Panc1 (cell line): ENCODE results near the gene BEGAIN.

Experiments used
- POLR2AphosphoS5 ChIP-seq: IDR thresholded peaks from 2 replicates; pipeline ENCODE4 v1.6.1; 2012; ENCODE audit warnings: mild to moderate bottlenecking, low read depth, low read length, moderate library complexity
- TF ChIP-seq, protein P1 (sequence below): fragments of 450-650 bp; IDR thresholded peaks from 2 replicates; pipeline ENCODE4 v1.5.1; 2017; ENCODE audit warnings: mild to moderate bottlenecking

- TF ChIP-seq, protein P1, sequence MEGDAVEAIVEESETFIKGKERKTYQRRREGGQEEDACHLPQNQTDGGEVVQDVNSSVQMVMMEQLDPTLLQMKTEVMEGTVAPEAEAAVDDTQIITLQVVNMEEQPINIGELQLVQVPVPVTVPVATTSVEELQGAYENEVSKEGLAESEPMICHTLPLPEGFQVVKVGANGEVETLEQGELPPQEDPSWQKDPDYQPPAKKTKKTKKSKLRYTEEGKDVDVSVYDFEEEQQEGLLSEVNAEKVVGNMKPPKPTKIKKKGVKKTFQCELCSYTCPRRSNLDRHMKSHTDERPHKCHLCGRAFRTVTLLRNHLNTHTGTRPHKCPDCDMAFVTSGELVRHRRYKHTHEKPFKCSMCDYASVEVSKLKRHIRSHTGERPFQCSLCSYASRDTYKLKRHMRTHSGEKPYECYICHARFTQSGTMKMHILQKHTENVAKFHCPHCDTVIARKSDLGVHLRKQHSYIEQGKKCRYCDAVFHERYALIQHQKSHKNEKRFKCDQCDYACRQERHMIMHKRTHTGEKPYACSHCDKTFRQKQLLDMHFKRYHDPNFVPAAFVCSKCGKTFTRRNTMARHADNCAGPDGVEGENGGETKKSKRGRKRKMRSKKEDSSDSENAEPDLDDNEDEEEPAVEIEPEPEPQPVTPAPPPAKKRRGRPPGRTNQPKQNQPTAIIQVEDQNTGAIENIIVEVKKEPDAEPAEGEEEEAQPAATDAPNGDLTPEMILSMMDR: no peak
- TF ChIP-seq POLR2AphosphoS5: no peak
These were observed 14.7 kb downstream of the BEGAIN start for GRCh38 chr14:100572543-100572942.
